DMS53 (cell line): ENCODE data around the gene HDDC2.
"Not testable (repeated sequence)": the region's sequence is repeated elsewhere in the genome, so short reads cannot be mapped to it uniquely, and the experiment has no call there.

Source experiments
- DNase-seq: peaks from one replicate; lab custom pipeline; 2025; lab: John Stamatoyannopoulos, UW

Gene HDDC2

GRCh38 chr6:125306756-125307149 is 5.0 kb upstream of the HDDC2 start:
- no peak for DNase-seq

- DNase-seq: no peak
Observed at GRCh38 chr6:125304970-125305660, 3.3 kb upstream of the HDDC2 start.

DNA sequence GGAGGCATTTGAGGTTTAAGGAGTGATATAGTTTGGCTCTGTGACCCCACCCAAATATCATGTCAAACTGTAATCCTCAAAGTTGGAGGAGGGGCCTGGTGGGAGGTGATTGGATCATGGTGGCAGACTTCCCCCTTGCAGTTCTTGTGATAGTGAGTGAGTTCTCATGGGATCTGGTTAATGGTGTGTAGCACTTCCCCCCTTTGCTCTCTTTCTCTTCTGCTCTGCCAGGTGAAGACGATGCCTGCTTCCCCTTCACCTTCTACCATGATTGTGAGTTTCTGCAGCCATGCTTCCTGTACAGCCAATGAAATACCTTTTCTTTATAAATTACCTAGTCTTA is 1.7 kb upstream of the HDDC2 start:
- DNase-seq: no peak

DNA sequence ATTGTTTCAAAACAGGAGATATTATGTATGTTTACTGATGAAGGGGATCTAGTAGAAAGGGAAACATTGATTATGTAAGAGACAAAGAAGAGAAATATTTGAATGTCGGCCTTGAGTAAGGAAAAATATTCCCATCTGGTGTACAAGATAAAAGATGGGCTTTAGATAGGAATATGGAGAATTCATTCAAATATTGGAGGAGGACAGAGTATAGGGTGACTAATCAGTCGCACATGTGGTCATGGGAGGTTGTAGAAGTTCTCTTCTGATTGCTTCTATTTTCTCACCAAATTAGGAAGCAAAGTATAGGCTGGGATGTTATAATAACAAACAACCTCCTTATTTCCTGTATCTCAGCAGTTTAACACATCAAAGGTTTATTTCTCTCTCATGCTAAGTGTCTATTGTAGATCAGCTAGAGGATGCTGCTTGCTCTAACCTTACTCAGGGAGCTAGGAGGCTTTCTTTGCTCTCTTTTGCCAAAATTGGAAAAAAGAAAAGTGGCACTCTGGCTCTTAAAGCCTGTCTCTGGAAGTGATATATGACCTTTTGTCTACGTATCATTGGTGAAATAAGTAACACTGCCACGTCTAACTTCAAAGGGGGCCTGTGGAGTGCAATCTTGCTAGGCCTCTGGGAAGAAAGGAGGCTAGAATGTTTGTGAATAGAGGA is 1.2 kb upstream of the HDDC2 start:
- no peak for DNase-seq

DNA sequence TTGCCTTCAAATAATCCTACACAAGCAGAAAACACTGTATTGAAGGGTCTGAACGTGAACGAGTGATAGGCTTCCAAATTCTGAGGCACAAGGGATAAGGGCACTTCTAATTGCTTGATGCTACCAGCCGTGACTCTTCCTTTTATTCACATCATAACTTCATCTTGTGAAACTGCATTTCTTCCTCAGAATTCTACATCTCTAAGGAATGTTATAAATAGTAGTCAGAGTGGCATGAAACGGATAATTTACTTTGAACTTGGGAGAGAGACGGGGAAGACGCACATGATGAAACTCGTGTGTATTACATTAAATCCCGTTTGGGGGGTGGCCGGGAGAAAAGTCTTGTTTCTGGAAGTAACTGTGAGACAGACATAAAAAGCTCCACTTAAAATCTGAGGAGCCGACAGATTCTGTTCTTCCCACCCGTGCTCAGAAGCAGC is 754 bp downstream of the HDDC2 start:
- peak; percentile 50 for DNase-seq

- DNase-seq: no peak
Observed at GRCh38 chr6:125299257-125299656, 2.5 kb downstream of the HDDC2 start.

- DNase-seq: no peak
Observed at GRCh38 chr6:125296471-125296870, 5.3 kb downstream of the HDDC2 start.

GRCh38 chr6:125294925-125295324 is 6.8 kb downstream of the HDDC2 start:
- no peak for DNase-seq

DNA sequence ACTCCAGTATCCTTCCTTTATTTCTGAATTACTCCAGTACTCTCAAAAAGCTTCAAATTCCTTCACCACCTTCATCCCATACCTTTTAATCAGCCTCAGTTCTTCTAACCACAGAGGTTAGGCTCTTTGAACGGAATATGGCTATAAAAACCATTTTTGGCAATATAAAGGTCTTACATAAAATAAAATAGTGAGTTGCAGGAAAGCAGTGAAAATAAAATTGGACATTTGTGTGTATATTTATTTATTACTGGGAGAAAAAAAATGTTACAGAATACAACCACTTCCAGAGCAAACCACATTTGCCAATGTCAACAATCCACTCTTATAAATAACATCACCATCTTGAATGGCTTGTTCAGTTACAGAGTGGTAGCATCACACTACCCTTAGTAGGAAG is 7.7 kb downstream of the HDDC2 start:
- DNase-seq: no peak

DNA sequence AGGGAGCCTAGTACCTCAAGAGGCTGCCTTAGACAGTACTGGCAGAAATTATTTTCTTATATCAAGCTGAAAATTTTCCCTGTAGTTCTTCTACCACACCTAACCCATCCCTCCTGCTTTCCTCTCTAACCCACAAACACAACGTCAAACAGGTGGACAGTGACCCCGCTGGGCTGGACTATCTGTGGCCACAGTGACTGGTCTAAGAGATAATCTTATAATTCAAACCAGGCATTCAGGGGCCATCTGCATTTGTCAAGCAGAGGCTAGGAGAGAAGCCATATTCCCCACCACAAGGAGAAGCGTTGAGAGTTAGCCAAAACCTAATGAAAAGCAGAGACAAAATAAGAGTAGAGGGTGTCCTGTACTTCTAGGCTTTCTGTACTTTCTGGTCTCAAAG is 8.2 kb downstream of the HDDC2 start:
- no peak for DNase-seq

GRCh38 chr6:125287718-125288117 is 14.0 kb downstream of the HDDC2 start:
- DNase-seq: no peak

- no peak for DNase-seq
Observed at GRCh38 chr6:125285936-125286335, 15.8 kb downstream of the HDDC2 start.

DNA sequence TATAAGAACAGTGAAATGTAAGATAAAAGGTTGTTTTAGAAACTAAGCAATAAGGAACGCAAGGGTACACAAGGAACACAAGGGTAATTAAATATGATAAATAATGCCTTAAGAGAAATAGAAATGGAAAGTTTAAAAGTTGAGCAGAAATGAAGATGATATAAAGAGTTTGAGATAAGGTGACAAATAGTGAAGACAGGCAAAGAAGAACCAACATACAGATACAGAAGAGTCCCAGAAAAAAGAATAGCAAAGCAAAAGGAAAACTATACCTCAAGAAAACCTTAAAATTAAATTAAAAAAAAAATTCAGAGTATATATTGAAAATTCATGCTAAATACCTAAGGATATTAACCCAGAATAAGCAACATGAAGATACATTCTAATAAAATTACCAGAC is 16.4 kb downstream of the HDDC2 start:
- no peak for DNase-seq

DNA sequence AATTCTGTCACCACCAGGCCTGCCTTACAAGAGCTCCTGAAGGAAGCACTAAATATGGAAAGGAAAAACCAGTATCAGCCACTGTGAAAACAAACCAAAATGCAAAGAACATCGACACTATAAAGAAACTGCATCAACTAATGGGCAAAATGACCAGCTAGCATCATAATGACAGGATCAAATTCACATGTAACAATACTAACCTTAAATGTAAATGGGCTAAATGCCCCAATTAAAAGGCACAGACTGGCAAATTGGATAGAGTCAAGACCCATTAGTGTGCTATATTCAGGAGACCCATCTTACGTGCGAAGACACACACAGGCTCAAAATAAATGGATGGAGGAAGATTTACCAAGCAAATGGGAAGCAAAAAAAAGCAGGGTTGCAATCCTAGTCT is 19.3 kb downstream of the HDDC2 start:
- DNase-seq: not testable (repeated sequence)

DNA sequence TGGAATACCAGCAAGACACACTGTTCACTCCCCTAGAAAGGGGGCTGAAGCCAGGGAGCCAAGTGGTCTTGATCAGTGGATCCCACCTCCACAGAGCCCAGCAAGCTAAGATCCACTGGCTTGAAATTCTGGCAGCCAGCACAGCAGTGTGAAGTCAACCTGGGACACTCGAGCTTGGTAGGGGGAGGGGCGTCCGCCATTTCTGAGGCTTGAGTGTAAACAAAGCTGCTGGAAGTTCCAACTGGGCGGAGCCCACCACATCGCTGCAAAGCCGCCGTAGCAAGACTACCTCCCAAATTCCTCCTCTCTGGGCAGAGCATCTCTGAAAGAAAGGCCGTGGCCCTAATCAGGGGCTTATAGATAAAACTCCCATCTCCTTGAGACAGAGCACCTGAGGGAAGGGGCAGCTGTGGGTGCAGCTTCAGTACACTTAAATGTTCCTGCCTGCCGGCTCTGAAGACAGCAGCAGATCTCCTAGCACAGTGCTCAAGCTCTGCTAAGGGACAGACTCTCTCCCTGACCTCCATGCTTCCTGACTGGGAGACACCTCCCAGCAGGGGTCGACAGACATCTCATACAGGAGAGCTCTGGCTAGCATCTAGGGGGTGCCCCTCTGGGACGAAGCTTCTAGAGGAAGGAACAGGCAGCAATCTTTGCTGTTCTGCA is 21.3 kb downstream of the HDDC2 start:
- DNase-seq: not testable (repeated sequence)

- DNase-seq: no peak
Observed at GRCh38 chr6:125279961-125280360, 21.8 kb downstream of the HDDC2 start.

DNA sequence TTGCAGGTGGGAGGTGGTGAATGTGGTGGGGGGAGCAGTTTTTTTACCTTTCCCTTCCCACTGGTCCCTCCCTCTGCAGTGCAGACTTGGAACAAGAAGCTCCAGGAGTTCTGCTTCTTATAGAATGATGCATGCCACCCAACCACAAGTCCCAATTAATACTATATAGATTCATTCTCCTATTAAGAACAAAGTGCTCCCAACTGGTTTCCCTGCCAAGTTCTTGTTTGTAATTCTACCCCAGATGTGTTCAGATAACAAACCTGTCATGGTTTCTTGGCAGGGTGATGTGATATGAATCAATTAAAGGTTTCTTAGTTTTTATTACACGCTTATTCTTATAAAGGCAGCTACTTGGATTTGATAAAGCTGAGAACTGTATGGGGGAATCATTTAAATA is 23.9 kb downstream of the HDDC2 start:
- no peak for DNase-seq

GRCh38 chr6:125275779-125276178 is 26.0 kb downstream of the HDDC2 start:
- no peak for DNase-seq

- DNase-seq: no peak
Observed at GRCh38 chr6:125274935-125275334, 26.8 kb downstream of the HDDC2 start.

DNA sequence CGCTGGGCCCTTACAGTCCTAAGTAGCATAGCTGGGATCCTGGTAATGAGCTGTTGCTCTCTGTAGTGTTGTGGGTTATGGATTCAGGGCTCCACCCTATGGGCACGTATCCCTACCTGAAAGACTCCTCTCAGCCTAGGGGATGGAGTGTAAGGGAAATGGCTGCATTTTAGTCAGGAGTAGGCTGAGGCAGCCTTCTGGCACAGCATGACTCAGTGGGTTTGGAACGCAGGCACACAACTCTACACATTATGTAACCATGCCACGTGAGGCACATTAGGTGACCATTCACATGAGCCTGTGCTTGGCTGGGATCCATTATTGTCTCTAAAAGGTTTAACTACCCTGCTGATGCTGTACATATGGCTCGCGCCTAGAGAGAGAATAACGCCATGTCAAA is 27.8 kb downstream of the HDDC2 start:
- no peak for DNase-seq

DNA sequence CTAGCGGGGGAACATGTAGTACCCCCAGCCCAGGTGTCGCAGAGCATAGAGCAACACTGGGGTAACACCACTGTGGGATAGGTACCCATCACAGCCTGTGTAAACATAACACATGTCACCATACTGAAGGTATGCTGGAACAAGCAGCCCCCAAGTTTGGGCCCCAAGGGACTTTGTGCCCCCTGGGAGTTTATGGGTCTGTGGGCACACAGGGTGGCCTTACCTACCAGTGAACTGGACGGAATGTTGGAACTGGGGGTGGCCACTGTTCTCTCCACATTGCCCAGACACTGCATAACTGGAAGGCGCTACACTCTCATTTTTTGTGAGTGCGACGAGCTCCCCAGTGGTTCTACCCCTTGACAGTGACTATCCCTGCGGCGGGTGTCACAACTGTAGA is 28.5 kb downstream of the HDDC2 start:
- DNase-seq: no peak

- DNase-seq: no peak
Observed at GRCh38 chr6:125271486-125272159, 30.1 kb downstream of the HDDC2 start.

GRCh38 chr6:125270380-125270779 is 31.4 kb downstream of the HDDC2 start:
- DNase-seq: no peak
